ENCODE measurements around the gene ZNF691.
"Not testable (repeated sequence)": the region's sequence is repeated elsewhere in the genome, so short reads cannot be mapped to it uniquely, and the experiment has no call there.

ZNF691 gene

GRCh38 chr1:42849944-42850343 lies 3.5 kb downstream of the ZNF691 start:
- DNase-seq = no peak
- intact Hi-C loops (cut with DNase I) = loop anchor here (10.0 kb wide), 1 partner anchor 85 kb away; the partner anchor contains the start of genes C1orf50 and P3H1

GRCh38 chr1:42851420-42851819 lies 5.0 kb downstream of the ZNF691 start:
- peak in 40 of 42 donors; percentile 13 to 89 (median 56) for DNase-seq
- intact Hi-C loops (cut with DNase I) = no loop called here

GRCh38 chr1:42851960-42852607 lies 5.7 kb downstream of the ZNF691 start:
- intact Hi-C loops (cut with DNase I) = no loop called here
- DNase-seq = no peak

- intact Hi-C loops (cut with DNase I) = no loop called here
Observed at GRCh38 chr1:42852608-42852980, 6.2 kb downstream of the ZNF691 start.

GRCh38 chr1:42853116-42853884 lies 6.9 kb downstream of the ZNF691 start:
- DNase-seq = no peak
- intact Hi-C loops (cut with DNase I) = no loop called here

More at GRCh38 chr1:42852608-42852980, 6.2 kb downstream of the ZNF691 start:
- DNase-seq = no peak

- intact Hi-C loops (cut with DNase I); DNase-seq: not testable (repeated sequence)
Observed at GRCh38 chr1:42856554-42856953, 10.1 kb downstream of the ZNF691 start.

GRCh38 chr1:42859366-42859765 lies 13.0 kb downstream of the ZNF691 start:
- intact Hi-C loops (cut with DNase I); DNase-seq: not testable (repeated sequence)

GRCh38 chr1:42860339-42861013 lies 14.1 kb downstream of the ZNF691 start:
- intact Hi-C loops (cut with DNase I) = no loop called here
- DNase-seq = no peak

- DNase-seq = no peak
- intact Hi-C loops (cut with DNase I) = no loop called here
Observed at GRCh38 chr1:42861014-42861399, 14.6 kb downstream of the ZNF691 start.

GRCh38 chr1:42866549-42866948 lies 20.1 kb downstream of the ZNF691 start:
- intact Hi-C loops (cut with DNase I) = no loop called here
- no peak for DNase-seq

GRCh38 chr1:42868466-42868865 lies 22.1 kb downstream of the ZNF691 start:
- DNase-seq; intact Hi-C loops (cut with DNase I): not testable (repeated sequence)

GRCh38 chr1:42869254-42869653 lies 22.8 kb downstream of the ZNF691 start:
- intact Hi-C loops (cut with DNase I); DNase-seq: not testable (repeated sequence)

- DNase-seq; intact Hi-C loops (cut with DNase I): not testable (repeated sequence)
Observed at GRCh38 chr1:42869751-42870150, 23.3 kb downstream of the ZNF691 start.

- DNase-seq; intact Hi-C loops (cut with DNase I): not testable (repeated sequence)
Observed at GRCh38 chr1:42873108-42873507, 26.7 kb downstream of the ZNF691 start.

GRCh38 chr1:42873670-42874069 lies 27.3 kb downstream of the ZNF691 start:
- no peak for DNase-seq
- intact Hi-C loops (cut with DNase I) = no loop called here

- no peak for DNase-seq
- intact Hi-C loops (cut with DNase I) = no loop called here
Observed at GRCh38 chr1:42876009-42876408, 29.6 kb downstream of the ZNF691 start.

- intact Hi-C loops (cut with DNase I) = no loop called here
- no peak for DNase-seq
Observed at GRCh38 chr1:42877380-42877779, 31.0 kb downstream of the ZNF691 start.

GRCh38 chr1:42880384-42880783 lies 34.0 kb downstream of the ZNF691 start:
- no peak for DNase-seq
- intact Hi-C loops (cut with DNase I) = no loop called here

GRCh38 chr1:42886046-42886739 lies 39.8 kb downstream of the ZNF691 start:
- DNase-seq = no peak
- intact Hi-C loops (cut with DNase I) = no loop called here
